AG09319 (cell line): Measurements from ENCODE around the gene TDG.

ENCODE experiments used
- DNase-seq: peaks from one replicate; pipeline ENCODE4 v3.0.0-alpha.2; 2010; ENCODE audit warnings: low read depth; ENCODE audit errors: extremely low read depth
- TF ChIP-seq, protein P1 (sequence below): IDR thresholded peaks from 2 replicates; pipeline ENCODE4 v1.5.1; 2011; ENCODE audit warnings: low read depth, mild to moderate bottlenecking, inconsistent platforms, low read length, moderate library complexity

TDG gene

DNA sequence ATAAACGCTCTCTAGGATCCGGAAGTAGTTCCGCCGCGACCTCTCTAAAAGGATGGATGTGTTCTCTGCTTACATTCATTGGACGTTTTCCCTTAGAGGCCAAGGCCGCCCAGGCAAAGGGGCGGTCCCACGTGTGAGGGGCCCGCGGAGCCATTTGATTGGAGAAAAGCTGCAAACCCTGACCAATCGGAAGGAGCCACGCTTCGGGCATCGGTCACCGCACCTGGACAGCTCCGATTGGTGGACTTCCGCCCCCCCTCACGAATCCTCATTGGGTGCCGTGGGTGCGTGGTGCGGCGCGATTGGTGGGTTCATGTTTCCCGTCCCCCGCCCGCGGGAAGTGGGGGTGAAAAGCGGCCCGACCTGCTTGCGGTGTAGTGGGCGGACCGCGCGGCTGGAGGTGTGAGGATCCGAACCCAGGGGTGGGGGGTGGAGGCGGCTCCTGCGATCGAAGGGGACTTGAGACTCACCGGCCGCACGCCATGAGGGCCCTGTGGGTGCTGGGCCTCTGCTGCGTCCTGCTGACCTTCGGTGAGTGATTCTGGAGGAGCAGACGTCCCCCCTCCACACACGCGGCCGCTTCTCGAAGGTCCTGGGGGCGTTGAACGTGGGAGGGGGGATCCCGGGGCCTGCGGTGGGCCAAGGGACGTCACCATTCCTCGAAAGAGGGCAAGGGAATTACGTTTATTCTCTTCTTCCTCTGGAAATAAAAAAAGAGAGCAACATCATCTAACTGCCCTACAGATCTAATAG, 35.5 kb upstream of the TDG start, which contains the start of gene HSP90B1:
Gene HSP90B1, plus strand, starts transcription at position 377 of the 753 bp plus-strand sequence. Its CDS starts 106 bp downstream, at position 483.
- DNase-seq: peak; percentile 100
- TF ChIP-seq, protein P1, sequence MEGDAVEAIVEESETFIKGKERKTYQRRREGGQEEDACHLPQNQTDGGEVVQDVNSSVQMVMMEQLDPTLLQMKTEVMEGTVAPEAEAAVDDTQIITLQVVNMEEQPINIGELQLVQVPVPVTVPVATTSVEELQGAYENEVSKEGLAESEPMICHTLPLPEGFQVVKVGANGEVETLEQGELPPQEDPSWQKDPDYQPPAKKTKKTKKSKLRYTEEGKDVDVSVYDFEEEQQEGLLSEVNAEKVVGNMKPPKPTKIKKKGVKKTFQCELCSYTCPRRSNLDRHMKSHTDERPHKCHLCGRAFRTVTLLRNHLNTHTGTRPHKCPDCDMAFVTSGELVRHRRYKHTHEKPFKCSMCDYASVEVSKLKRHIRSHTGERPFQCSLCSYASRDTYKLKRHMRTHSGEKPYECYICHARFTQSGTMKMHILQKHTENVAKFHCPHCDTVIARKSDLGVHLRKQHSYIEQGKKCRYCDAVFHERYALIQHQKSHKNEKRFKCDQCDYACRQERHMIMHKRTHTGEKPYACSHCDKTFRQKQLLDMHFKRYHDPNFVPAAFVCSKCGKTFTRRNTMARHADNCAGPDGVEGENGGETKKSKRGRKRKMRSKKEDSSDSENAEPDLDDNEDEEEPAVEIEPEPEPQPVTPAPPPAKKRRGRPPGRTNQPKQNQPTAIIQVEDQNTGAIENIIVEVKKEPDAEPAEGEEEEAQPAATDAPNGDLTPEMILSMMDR: no peak

DNA sequence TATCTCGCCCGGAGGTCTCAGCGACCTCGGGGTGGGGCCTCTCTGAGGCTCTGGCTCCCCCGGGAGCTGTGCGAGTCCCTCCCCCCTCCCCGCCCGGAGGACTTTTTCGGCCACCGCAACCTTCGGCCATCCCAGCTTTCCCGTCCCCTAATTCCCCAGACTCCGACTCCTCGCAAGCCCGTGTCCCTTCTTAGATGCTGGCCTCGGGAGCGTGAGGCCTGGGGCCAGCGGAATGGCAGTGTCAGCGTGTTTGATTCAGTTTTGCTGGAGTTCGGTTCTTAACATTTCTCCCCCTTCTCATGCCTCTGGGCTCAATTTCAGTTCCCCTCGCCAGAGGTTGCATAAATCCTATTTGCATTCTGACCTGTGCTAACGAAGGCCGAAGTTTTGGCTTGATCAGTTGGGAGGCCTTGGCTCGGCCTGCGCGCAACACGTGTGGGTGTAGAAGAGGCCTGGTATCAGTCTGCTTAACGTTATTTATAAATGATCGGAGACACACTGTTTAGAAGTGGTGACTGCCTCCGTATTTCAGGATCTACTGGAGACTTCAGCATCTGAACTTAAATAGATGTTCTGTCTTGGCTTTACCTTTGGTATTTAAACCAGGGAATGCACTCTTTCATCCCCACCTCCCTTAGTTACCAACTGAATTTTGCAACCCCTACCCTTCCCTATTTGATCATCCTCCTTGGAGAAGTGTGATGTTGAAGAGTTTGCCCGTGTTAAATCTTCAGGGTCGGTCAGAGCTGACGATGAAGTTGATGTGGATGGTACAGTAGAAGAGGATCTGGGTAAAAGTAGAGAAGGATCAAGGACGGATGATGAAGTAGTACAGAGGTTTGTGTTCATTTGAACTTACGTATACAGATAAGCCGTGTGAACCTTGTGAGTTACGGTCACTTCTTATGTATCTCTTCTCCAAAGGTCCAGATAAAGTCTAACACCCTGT, 34.6 kb upstream of the TDG start:
- DNase-seq: no peak
- TF ChIP-seq, protein P1: no peak

DNA sequence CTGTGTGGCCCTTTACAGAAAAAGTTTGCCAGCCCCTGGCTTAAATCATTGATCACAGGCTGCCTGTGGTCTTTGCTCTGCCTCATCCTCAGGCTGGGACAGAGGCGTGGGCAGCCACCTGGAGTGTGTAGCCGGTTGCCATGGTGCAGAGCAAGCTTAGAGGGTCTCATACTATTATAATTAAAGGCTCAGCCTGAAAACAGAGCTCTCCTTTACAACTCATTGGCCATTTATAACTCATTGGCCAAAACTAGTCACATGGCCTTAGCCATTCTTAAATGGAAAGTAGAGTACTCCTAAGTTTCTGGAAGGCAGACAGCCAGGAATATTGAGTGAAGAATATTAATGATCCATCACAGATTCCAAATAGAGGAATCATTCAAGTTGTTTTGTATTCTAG, 32.4 kb upstream of the TDG start:
- TF ChIP-seq, protein P1: no peak
- no peak for DNase-seq

DNA sequence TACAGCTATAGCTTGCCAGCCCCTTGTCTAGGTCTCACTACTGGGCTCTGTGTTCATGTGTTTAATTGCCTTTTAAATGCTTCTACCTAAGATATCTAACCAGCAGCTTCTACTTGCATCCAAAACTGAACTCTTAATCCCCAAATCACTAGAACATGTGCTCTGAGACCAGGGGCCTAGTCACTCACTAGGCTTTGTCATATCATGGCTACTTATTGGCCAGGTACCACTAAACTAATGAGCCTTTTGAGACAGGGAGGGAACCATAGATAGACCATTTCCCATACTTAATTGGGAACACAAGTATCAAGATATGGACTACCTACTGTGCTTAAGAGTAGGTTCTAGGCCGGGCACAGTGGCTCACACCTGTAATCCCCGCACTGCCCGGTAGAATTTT, 29.0 kb upstream of the TDG start:
- TF ChIP-seq, protein P1: no peak
- no peak for DNase-seq

DNA sequence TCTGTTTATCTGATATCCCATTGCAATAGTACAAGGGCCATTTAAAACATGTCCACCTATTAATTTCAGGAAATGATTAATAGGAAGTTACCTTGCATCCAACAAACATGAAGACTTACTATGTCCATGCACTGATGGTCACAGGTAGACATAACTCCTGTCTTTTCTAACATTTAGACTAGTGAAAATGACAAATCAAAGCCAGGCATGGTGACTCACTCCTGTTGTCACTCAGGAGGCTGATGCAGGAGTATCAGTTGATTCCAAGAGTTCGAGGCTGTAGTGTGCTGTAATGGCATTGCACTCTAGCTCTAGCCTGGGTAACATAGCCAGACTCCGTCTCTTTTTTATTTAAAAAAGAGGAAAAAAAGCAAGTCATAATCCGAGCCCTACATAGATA, 20.7 kb upstream of the TDG start:
- TF ChIP-seq, protein P1: no peak
- no peak for DNase-seq

DNA sequence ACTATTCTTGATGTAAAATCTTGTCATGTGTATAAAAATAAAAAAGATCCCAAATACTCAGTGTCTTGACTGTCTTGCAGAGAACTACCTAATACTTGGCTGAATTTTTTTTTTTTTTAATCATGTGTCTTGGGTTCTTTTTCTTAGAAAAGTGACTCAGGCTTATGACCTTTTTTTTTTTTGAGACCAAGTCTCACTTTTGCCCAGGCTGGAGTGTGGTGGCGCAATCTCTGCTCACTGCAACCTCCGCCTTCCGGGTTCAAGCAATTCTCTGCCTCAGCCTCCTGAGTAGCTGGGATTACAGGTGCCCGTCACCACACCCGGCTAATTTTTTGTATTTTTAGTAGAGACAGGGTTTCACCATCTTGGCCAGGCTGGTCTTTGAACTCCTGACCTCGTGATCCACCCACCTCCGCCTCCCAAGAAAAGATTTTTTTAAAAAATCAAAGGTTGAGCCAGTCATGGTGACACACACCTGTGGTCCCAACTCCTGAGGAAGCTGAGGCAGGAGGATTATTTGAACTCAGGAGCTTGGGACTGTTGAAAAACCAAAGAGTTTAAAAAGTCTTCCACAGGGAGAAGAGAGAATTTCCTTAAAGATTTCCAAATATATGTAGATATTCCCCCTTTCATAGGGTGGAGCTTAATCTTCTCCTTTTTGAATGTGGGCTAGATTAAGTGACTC, 17.7 kb upstream of the TDG start:
- TF ChIP-seq, protein P1: no peak
- DNase-seq: no peak
